GM12891 (cell line): Measurements from ENCODE around the gene INO80D.
"Not testable (repeated sequence)": the region's sequence is repeated elsewhere in the genome, so short reads cannot be mapped to it uniquely, and the experiment has no call there.

Experiments
- DNase-seq: peaks from one replicate; pipeline ENCODE4 v3.0.0; 2011; ENCODE audit warnings: low spot score; ENCODE audit not compliant: insufficient read length
- FAIRE-seq: peaks from 2 replicates; lab custom pipeline; 2011; peaks lifted over from hg19 to GRCh38; lab: Jason Lieb, UNC
- PAX5 ChIP-seq: IDR thresholded peaks from 2 replicates; pipeline ENCODE4 v1.6.1; 2011; ENCODE audit warnings: low read length, moderate library complexity, mild to moderate bottlenecking; ENCODE audit not compliant: insufficient read depth, severe bottlenecking
- POLR2A ChIP-seq: IDR thresholded peaks from 2 replicates; pipeline ENCODE4 v1.6.1; 2011; ENCODE audit warnings: low read depth, low read length, control low read depth
- POLR2AphosphoS5 ChIP-seq: IDR thresholded peaks from 2 replicates; pipeline ENCODE4 v1.6.1; 2011; ENCODE audit warnings: low read depth, low read length, control low read depth
- POU2F2 ChIP-seq: IDR thresholded peaks from 2 replicates; pipeline ENCODE4 v1.6.1; 2011; ENCODE audit warnings: low read depth, mild to moderate bottlenecking, control low read depth, low read length, moderate library complexity
- SPI1 ChIP-seq: IDR thresholded peaks from 2 replicates; pipeline ENCODE4 v1.6.1; 2011; ENCODE audit warnings: low read depth, low read length, control low read depth
- TAF1 ChIP-seq: IDR thresholded peaks from 2 replicates; pipeline ENCODE4 v1.6.1; 2011; ENCODE audit warnings: low read depth, low read length, control low read depth

INO80D gene

GRCh38 chr2:206084439-206084869 is 1.5 kb downstream of the INO80D start:
- FAIRE-seq (peak; percentile 64), DNase-seq (no peak)
- TF ChIP-seq POLR2A (no peak), SPI1 (peak; percentile 33; the same call in 1 of the 2 replicates)

GRCh38 chr2:206083602-206084438 is 2.2 kb downstream of the INO80D start:
- TF ChIP-seq PAX5 (no peak), TAF1 (no peak), POLR2A (no peak), POU2F2 (no peak), SPI1 (no peak), POLR2AphosphoS5 (no peak)
- FAIRE-seq = peak; percentile 82
- DNase-seq = no peak

- FAIRE-seq = peak; percentile 74
- TF ChIP-seq PAX5 (no peak), POU2F2 (no peak), TAF1 (no peak), POLR2AphosphoS5 (no peak), SPI1 (no peak), POLR2A (no peak)
These were observed 3.6 kb downstream of the INO80D start for GRCh38 chr2:206082298-206082843.

DNA sequence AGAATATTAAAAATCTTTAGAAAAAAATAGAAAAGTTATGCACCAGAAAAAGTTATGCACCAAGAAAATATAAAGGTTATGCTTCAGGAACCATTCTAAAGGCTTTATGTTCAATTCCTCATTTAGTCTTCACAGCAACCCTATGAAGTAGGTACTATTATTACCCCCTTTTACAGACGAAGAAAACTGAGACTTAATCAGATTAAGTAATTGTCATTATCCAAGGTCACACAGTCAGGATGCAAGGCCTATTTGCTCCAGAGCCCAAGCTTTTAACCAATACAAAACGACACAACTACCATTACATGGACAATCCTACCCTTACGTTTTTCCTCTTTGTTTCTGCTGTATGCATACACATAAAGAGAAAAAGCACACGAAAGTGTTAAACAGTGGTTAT is 5.0 kb downstream of the INO80D start:
- no peak for FAIRE-seq
- no peak for TF ChIP-seq PAX5
- no peak for TF ChIP-seq SPI1
- TF ChIP-seq TAF1 = no peak
- no peak for DNase-seq

More at GRCh38 chr2:206082298-206082843, 3.6 kb downstream of the INO80D start:
- DNase-seq = no peak

GRCh38 chr2:206079699-206080465 is 6.1 kb downstream of the INO80D start:
- TF ChIP-seq PAX5 (no peak), TAF1 (no peak), POLR2AphosphoS5 (no peak), SPI1 (no peak), POU2F2 (no peak), POLR2A (no peak)
- FAIRE-seq (no peak), DNase-seq (no peak)

DNA sequence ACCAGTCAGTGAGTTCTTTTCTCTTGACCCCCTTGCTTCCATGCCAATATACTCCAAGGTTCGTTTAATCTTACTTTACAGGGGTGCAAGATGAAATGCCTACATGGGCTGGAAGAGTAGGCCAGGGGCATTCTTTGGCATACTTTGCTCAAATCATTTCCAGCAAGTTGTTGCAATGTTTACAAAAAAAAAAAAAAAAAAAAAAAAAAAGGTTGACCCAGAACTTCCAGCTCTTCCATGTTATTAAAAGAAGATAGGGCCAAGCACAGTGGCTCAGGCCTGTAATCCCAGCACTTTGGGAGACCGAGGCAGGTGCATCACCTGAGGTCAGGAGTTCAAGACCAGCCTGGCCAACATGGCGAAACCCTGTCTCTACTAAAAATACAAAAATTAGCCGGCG is 8.1 kb downstream of the INO80D start:
- not testable (repeated sequence) for FAIRE-seq, DNase-seq

GRCh38 chr2:206075113-206075512 is 10.9 kb downstream of the INO80D start:
- TF ChIP-seq TAF1 (no peak), SPI1 (no peak), POU2F2 (no peak), POLR2AphosphoS5 (no peak), POLR2A (no peak), PAX5 (no peak)
- FAIRE-seq = no peak
- no peak for DNase-seq

- FAIRE-seq (peak; percentile 16), DNase-seq (no peak)
- TF ChIP-seq SPI1 (no peak), TAF1 (no peak), POLR2AphosphoS5 (no peak), PAX5 (no peak), POLR2A (no peak), POU2F2 (no peak)
These were observed 14.2 kb downstream of the INO80D start for GRCh38 chr2:206071807-206072206.

DNA sequence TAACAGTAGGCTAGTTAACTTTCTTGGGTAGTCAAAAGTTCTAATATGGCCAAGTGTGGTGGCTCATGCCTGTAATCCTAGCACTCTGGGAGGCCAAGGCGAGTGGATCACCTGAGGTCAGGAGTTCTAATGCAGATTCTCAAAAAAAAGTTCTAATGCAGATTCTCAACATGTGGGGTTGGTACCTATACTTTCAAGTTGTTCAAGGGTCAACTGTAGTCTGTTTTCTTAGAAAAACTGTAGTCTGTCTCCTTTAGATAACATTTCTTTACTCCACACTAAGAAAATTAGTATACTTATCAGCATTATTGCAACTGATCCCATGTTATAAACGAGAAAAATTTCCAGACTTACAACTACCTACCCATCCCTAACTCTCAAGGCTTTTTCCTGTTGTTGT is 16.6 kb downstream of the INO80D start:
- TF ChIP-seq POLR2A = no peak
- no peak for TF ChIP-seq TAF1
- no peak for TF ChIP-seq POLR2AphosphoS5
- no peak for TF ChIP-seq POU2F2
- TF ChIP-seq SPI1 = no peak
- TF ChIP-seq PAX5 = no peak
- FAIRE-seq (no peak), DNase-seq (no peak)
